Measurements from ENCODE around the gene PPFIBP1.

The PPFIBP1 gene

DNA sequence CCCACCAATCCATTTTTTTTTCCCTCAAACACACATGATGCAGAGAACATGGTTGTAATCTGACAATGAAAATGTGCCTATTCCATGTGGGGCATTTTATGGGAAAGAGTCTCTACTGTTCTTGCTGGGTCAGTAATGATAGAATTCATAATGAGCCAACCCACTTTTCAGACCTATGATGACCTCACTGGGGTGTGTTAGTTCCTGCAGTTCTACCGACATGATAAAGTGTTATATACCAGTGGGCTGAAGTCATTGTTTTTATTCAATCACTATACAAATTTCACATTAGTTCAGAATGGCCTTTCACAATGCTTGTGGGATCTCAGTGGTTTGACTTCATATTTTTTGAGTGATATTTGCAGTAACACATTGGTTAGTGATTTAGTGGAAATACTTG is 47.5 kb downstream of the PPFIBP1 start:
- DNase-seq (ENCODE audit: low spot score) = no peak
- TF ChIP-seq, protein P1, sequence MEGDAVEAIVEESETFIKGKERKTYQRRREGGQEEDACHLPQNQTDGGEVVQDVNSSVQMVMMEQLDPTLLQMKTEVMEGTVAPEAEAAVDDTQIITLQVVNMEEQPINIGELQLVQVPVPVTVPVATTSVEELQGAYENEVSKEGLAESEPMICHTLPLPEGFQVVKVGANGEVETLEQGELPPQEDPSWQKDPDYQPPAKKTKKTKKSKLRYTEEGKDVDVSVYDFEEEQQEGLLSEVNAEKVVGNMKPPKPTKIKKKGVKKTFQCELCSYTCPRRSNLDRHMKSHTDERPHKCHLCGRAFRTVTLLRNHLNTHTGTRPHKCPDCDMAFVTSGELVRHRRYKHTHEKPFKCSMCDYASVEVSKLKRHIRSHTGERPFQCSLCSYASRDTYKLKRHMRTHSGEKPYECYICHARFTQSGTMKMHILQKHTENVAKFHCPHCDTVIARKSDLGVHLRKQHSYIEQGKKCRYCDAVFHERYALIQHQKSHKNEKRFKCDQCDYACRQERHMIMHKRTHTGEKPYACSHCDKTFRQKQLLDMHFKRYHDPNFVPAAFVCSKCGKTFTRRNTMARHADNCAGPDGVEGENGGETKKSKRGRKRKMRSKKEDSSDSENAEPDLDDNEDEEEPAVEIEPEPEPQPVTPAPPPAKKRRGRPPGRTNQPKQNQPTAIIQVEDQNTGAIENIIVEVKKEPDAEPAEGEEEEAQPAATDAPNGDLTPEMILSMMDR (IDR thresholded peaks at IDR 0.05; ENCODE audit: extremely low read depth, insufficient read depth, missing control alignments) = no peak
- in situ Hi-C loops (cut with MboI; ENCODE audit: low pct_unique_long_range_greater_than_20kb, low sequenced_read_pairs, unreplicated experiment) = no loop called here

DNA sequence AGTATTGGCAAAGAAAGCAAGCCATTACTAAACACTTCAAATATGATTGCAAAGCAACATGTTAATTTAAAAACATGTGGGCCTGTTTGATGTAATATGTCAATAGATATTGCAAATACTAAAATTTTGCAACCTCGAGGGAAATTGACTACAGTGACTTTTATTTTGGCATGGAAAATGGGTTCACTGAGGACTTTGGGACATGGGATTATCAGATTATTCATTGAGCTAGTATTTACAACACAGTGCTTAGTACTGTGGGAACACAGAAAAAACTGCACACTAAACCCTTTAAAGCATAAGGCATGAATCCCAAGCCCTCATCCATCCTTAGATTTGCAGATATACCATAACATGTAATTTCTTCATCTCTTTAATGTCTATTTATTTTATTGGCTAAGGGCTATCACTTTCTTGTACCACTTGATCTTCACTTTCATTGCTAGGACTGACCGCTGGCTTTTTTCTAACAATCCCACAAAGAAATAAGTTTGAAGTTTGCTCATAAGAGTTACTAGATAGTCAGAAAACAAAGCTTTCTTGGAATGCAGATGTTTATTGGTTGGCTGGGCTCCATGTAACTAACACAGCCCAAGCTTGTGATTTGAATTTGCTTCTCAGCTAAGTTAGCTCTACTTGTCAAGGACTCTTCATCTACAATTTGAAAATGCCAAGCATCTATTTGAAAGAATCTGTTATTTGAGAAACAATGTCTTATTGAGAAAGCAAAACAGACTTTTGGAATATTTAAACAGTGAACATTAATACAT is 48.7 kb downstream of the PPFIBP1 start:
- in situ Hi-C loops (cut with MboI; ENCODE audit: low pct_unique_long_range_greater_than_20kb, low sequenced_read_pairs, unreplicated experiment) = no loop called here
- DNase-seq (ENCODE audit: low spot score) = no peak

DNA sequence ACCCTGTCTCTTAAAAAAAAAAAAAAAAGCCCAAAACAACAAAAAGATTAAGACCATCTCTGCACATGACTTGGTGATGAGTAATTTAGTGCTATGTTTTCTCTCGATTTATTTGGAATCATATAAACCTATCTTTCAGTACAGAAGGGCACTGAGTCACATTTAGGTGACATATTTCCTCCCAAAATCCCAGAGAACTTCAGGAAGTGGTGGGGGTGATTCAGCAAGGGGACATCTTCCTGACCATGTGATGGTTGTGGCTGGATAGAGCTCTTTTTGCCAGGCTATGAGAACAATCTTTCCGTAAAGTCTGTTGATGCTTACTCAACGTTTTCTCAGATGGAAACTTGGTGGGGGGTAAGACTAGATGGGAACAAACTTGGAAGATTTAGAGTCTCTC is 50.0 kb downstream of the PPFIBP1 start:
- in situ Hi-C loops (cut with MboI; ENCODE audit: low pct_unique_long_range_greater_than_20kb, low sequenced_read_pairs, unreplicated experiment) = no loop called here
- no peak for DNase-seq (ENCODE audit: low spot score)
- TF ChIP-seq, protein P1 (IDR thresholded peaks at IDR 0.05; ENCODE audit: extremely low read depth, insufficient read depth, missing control alignments) = no peak

More for the DNA sequence above, 48.7 kb downstream of the PPFIBP1 start:
- TF ChIP-seq, protein P1 (IDR thresholded peaks at IDR 0.05; ENCODE audit: extremely low read depth, insufficient read depth, missing control alignments) = no peak

DNA sequence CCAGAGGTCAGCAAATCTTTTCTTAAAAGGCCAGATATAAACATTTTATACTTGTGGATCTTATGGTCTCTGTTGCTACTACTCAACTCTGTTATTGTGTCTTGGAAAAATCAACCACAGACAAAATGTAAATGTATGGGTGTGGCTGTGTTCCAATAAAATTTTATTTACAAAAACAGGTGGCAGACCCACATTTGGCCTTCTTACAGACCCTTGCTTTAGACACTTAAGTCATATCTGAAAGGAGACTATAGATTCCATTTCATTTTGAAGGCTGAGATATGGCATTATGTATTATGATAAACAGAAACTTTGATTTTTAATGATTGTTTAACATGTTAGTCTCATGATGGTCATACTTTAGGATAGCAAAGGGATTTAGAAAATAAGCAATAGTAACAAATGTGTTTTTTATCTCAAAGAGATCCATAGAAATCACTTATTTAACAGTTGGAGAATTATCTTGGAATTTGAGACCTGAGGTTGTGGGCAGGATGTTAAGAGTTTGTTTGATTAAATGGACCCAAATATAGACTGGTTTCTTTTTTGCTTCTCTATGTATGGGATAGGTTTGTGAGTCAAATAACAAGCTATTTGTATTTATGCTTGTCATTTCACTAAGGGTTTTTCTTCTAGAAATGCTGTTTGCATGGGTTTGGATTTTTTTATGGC is 51.2 kb downstream of the PPFIBP1 start:
- DNase-seq (ENCODE audit: low spot score) = no peak
- in situ Hi-C loops (cut with MboI; ENCODE audit: low pct_unique_long_range_greater_than_20kb, low sequenced_read_pairs, unreplicated experiment) = no loop called here
- TF ChIP-seq, protein P1 (IDR thresholded peaks at IDR 0.05; ENCODE audit: extremely low read depth, insufficient read depth, missing control alignments) = no peak

DNA sequence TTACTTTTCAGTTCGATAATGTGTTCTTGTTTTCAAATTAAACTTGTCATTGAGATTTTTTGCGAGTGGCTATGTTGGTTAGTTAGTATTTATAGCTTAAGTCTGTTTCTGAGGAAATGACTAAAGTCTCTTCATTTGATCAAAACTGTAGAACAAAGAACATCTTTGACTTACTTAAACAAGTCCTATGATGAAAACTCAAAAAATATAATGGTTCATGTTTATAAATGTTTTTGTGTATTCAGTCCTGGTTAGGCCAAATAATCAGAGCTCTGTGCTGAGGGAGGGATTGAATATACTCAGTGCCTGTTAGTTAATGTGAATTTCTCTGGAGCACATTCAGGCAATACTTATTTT is 51.7 kb downstream of the PPFIBP1 start:
- no peak for DNase-seq (ENCODE audit: low spot score)
- in situ Hi-C loops (cut with MboI; ENCODE audit: low pct_unique_long_range_greater_than_20kb, low sequenced_read_pairs, unreplicated experiment) = no loop called here
- TF ChIP-seq, protein P1 (IDR thresholded peaks at IDR 0.05; ENCODE audit: extremely low read depth, insufficient read depth, missing control alignments) = no peak

DNA sequence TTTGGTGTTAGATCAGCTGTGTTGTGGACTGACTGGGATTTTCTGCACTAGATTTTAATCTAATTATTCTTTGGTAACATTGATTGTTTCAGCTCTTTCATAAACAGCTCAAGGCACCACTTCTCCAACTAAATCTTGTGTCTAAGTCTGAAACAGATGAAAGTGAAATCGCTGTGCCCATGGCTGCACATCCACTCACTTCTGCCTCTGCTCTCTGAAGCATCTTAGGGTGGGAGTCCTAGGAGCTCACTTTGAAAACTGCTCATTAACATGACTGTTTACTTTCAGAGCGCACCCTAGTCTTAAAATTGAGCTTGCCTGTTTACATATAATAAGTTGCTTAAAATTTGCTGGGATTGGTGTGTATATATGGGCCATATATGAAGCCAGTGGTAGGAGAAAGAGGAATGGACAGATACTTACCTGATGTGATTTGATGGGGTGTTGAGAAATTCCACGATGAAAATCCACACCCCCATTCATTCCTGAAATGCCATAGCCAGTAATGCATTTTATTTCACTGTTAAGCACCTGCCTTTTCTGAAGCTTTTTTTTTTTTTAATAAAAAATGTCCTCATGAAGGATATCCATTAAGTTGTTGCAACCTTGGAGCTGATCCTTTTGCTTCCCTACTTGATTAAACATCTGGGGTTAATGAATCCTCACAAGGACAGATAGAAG is 52.8 kb downstream of the PPFIBP1 start:
- DNase-seq (ENCODE audit: low spot score) = no peak
- TF ChIP-seq, protein P1 (IDR thresholded peaks at IDR 0.05; ENCODE audit: extremely low read depth, insufficient read depth, missing control alignments) = no peak
- in situ Hi-C loops (cut with MboI; ENCODE audit: low pct_unique_long_range_greater_than_20kb, low sequenced_read_pairs, unreplicated experiment) = no loop called here

Data from GM13977 (cell line).